HG02970 (cell line): ENCODE data around the gene OTULINL.
A peak's percentile ranks its signal among the peaks of the same experiment; 100 is the strongest.

Experiments
- ATAC-seq: cut with Tn5 transposase; IDR thresholded peaks from one replicate; pipeline ENCODE4 v1.9.1; 2021; ENCODE audit warnings: mild to moderate bottlenecking, moderate library complexity, moderate number of reproducible peaks; ENCODE audit not compliant: unreplicated experiment, low FRiP score

Gene OTULINL

GRCh38 chr5:14576206-14576605 is 5.4 kb upstream of the OTULINL start:
- no peak for ATAC-seq

DNA sequence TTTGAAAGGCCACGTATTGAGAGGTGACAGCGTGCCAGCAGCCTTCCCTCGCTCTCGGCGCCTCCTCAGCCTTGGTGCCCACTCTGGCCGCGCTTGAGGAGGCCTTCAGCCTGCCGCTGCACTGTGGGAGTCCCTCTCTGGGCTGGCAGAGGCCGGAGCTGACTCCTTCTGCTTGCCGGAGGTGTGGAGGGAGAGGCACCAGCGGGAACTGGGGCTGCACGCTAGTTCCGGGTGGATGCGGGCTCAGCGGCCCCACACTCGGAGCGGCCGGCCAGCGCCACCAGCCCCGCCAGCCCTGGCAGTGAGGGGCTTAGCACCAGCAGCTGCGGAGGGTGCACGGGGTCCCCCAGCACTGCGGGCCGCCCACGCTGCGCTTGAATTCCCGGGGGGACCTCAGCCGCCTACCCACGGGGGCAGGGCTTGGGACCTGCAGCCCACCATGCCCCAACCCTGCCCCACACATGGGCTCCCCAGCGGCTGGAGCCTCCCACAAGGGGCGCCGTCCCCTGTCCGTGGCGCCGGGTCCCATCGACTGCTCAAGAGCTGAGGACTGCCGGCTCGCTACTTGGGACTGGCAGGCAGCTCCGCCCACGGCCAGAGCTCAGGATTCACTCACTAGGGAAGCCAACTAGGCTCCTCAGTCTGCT is 4.4 kb upstream of the OTULINL start:
- no peak for ATAC-seq

GRCh38 chr5:14577971-14578370 is 3.6 kb upstream of the OTULINL start:
- no peak for ATAC-seq

GRCh38 chr5:14579246-14579645 is 2.3 kb upstream of the OTULINL start:
- ATAC-seq, result no peak

DNA sequence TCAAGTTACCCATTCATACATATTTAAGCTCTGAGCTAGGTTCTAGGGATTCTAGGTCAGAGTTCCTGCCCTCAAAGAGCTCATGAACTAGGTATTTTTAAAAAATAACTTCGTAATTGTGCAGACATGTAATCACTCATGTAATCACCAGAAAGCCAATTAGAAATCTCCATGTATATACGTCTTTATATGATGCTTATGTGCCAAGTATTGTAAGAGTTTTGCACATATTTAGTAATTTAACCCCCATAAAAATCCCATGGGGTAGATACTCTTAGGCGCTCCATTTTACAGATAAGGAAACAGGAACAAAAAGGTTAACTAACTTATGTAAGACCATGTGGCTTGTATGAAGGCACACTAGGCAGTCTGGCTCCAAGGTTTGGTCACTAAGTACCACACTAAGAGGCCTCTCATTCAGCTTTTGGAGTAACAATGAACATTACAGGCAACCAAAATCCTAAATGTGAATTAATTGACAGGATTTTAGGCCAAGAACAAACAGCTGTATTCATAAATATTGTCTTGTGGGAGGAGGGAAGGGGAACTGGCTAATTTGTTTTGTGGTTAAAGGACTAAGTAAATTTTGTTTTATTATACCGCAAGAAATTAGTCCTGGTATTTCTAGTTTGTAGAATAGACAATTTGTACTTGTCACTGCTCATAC is 1.7 kb upstream of the OTULINL start:
- ATAC-seq, result no peak

DNA sequence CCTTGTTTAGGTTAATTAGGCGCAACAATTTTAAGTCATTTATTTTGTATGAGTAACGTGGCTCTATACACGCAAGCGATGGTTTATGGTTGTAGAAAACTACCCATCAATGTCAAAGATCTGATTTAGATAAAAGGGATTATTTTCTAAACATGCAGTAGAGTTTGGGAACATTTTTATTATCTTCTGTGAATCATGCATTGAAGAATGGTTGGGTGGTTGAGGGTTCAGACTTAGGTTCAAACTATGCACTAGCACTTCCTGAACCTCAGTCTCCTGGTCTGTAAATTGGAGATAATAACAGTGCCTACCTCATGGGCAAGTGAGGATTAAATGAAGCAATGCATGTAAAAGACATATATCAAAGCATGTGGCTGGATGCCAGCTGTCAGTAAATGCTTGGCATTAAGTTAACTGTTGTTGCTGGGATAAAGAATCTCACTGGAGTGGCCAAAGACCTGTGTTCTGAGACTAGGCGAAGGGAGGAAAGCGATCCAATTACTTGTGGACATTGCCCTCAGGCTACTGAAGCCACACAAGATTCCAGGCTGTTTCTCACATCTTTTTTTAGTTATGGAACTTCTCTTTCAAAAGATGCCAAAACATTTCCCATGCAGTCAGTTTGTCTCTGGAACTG is 1.1 kb upstream of the OTULINL start:
- no peak for ATAC-seq

DNA sequence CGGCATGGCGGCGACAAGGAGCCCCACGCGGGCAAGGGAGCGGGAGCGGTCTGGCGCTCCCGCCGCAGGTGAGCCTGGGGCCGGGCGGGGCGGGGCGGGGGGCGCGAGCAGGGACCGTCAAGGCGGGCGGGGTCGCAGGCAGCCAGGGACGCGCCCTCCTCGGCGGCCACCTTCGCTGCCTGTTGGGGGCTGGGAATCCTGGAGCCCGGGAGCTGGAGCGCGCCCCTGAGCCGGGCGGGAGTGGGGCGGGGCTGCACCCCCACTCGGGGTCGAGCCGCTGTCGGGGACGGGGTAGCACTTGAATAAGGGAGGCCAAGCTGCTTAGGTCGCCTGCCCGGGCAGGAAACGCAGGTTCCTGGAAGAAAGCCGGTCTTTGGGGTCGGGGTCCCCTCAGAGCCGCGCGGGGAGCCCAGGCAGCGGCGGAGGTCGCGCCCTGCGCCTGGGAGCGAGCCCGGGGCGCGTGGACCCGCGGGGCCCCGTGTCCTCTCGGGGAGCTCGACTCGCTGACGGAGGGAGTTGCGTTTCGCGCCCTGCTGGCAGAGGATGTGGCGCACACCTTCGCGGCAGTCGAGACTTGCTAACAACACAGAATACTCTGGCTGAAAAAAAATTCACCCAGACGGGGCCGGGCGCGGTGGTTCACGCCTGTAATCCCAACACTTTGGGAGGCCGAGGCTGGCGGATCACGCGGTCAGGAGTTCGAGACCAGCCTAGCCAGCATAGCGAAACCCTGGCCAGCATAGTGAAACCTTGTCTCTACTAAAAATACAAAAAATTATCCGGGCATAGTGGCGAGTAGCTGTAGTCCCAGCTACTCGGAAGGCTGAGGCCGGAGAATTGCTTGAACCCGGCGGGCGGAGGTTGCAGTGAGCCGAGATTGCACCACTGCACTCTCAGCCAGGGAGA is 552 bp downstream of the OTULINL start:
- ATAC-seq, result peak; percentile 54

GRCh38 chr5:14582797-14583137 is 1.2 kb downstream of the OTULINL start:
- no peak for ATAC-seq

GRCh38 chr5:14584848-14585247 is 3.3 kb downstream of the OTULINL start:
- no peak for ATAC-seq

GRCh38 chr5:14587150-14587549 is 5.6 kb downstream of the OTULINL start:
- no peak for ATAC-seq

GRCh38 chr5:14588145-14588544 is 6.6 kb downstream of the OTULINL start:
- no peak for ATAC-seq

GRCh38 chr5:14588758-14589543 is 7.4 kb downstream of the OTULINL start:
- ATAC-seq, result no peak

DNA sequence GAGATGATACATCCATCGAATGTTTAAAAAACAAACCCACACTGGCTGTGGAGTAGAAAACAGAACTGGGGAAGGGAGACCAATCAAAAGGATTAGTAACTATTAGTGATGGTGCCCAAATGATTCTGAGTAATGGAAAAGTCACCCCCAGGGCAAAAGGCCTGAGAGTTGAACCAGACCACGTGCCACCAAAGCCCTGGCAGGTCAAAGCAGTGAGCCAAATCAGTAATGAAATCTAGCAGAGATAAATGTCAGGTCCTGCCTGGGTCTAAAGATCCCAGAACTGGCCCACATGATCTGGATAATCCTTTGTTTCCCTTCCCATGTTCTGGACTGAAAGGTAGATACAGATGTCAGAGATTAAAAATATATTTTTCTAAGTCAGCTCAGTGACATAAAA is 9.4 kb downstream of the OTULINL start:
- ATAC-seq, result no peak

DNA sequence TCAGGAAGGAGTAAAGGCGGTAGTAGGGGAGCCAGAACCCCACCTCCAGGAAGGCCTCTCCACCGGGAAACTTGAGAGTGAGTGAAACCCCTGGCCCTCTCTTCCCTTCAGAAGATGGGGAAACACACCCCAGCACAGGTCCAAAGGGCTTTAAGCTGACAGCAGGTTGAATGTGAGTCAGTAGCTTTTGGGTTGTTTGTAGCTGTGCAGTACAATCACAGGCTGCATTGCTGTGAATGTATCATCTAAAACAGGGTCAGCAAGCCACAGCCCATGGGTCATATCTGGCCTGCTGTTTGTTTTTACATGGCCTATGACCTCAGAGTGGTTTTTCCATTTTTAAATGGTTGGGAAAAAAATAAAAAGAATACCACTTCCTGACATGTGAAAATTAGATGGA is 10.0 kb downstream of the OTULINL start:
- ATAC-seq, result no peak

DNA sequence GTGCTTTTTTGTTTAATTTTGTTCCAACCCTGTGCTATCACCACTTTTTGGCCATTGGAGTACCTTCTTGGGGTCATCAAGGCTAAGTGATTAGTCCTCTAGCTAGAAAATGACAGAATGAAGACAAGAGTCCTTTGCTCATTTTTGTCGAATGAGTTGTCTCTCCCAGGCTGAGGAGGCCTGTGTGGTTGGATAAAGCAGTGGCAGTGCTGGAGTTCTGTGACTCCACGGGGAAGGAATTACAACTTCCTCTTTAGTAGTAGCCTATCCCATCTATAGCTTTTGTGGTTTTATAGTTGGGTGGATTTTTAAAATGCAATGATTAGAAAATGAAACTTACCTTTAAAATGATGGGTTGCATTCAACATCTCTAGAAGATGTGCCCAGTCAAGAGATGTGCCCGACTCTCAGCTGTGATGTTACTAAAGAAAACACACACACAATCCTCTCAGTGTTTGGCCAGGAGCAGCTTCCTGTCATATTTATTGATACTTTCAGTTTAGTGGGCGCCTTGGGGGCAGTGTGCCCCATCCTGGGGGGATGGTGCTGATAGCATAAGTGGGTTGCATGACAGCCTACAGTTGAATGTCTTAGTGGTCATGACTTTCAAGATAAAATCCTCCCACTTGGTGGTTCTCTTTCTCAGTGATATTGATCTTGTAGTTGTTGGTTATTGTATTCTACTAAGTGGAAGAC is 11.9 kb downstream of the OTULINL start:
- ATAC-seq, result no peak

DNA sequence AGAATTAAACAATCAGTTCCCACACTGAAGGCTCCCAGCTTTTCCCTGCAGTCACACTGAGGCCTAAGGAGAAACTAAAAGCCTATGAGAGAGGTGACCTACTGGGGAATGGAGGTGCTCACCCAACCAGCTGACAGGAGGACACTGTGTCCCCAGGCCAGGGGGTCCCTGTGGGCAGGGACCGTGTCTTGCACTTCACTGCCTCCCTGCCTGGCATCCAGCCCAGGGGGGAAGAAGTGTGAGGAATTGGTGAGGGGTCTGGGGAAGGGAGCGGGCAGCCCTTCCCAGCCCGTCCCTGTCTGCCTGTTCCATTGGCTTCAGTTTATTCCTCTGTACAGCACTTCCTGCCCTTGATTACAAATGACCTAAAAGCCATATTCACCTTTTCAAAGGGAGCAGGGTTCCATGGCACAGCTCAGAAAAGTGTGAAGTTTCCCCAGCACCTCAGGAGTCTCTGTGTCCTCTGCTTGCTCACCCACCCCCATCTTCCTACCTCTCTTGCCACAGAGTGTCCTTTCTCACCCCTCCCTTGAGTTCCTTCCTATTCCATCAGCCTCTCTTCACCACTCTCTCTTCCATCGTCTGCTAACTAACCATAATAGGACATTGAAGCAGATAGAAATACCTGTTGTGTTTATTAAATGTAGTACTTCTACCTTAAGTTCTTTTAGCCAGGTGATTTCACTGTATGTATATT is 12.9 kb downstream of the OTULINL start:
- ATAC-seq, result no peak

DNA sequence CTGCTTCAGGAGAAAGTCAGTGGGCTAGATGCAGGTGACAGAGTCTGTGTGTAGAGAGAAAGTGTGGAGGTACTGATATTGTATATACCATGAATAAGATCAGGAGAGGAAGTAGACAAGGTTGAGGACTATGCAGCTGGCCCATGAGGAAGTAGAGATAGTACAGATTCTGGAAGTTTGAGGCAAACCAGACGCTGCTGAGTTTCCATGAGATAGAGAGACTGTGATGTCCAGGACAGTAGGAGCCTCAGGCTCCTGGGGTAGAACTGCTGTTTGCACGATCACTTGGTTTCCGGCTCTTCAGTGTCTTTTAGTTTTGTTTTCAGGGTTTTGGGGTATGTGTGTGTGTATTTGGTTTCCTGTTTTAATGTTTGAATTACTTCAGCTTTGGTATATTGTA is 13.6 kb downstream of the OTULINL start:
- ATAC-seq, result peak; percentile 68

GRCh38 chr5:14595891-14596290 is 14.3 kb downstream of the OTULINL start:
- no peak for ATAC-seq

DNA sequence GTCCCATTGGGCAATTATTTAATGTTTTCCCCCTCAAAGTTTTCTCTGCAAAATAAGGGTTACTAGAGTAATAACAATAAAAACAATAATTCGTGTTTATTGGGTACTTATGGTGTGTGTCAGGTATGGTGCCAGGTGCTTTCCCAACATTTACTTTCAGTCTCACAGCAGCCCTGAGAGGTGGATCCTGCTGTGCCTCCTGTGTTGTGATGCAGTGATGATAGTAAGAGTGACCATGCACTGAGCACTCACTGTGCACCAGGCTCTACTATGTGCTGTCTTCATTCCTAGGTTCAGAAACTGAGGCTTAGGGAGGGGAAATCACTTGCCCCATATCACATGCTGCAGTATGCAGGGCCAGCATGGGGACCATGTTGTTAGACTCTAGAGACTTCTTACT is 15.5 kb downstream of the OTULINL start:
- ATAC-seq, result no peak
